ENCODE results near the gene DCAF7. TPM values are rescaled to one million over a fixed set of nuclear protein-coding genes. Genes with fewer than 3 reads are reported as not detected.

The DCAF7 gene
- polyA plus RNA-seq, 3 donors = 41.9 to 89.4 (median 58.1) TPM

DNA sequence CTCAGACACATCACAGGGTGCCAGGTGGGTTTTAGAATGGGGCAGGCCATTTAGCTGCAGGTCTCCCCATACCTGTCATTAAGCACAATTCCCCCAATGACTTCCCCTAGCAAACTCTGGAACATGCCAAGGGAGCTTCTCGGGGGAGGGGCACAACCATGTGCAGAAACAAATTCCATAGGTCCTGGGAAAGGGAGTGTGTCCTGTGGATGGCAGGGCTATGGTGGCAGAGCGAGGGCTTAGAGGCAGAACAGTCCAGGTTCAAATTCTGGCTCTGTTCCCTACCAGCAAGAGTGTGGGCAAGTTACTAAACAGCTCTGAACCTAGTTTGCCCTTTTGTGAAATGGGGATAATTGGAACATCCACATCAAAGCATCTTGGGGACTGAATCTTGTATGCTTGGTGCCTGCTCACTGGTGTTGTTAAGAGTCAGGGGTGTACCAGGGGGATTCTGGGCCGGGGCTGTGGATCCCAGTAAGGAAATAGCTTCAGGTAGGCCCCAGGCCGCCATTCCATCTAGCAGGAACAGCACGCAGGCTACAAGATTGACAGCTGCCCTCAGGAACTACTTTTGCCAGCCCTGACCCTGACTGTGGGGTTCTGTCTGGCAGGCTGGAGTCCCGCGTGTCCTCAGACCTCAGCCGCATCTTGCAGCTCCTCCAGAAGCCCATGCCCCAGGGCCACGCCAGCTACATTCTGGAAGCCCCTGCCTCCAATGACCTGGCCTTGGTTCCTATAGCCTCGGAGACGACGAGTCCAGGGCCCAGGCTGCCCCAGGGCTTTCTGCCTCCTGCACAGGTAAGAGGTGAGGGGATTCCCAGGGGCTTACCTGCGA lies 5.6 kb upstream of the DCAF7 start:
- H3K4me1 ChIP-seq (ENCODE audit: control insufficient read depth in 1 of 2, insufficient read depth in 2 of 2, low read length in 2 of 2) = peaks cover 9% of the 10 kb centered on the region in 2 donors
- H3K9me3 ChIP-seq (replicated peaks in 1 of 2; ENCODE audit: control insufficient read depth in 1 of 2, insufficient read depth in 1 of 2, low read length in 2 of 2) = no peaks in the 10 kb centered on the region
- Mint-ChIP-seq H3K27ac (no peak overlapping the region), H3K4me1 (peaks cover 8% of the 10 kb centered on the region), H3K4me3 (no peak overlapping the region), H3K36me3 (no peaks in the 10 kb centered on the region), H3K27me3 (ENCODE audit: low read depth in 3 of 3) (peaks cover 4 to 7% (median 7%) of the 10 kb centered on the region in 3 donors), H3K9me3 (peaks cover 0 to 2% (median 0%) of the 10 kb centered on the region in 7 donors)
- TF ChIP-seq, protein P1, sequence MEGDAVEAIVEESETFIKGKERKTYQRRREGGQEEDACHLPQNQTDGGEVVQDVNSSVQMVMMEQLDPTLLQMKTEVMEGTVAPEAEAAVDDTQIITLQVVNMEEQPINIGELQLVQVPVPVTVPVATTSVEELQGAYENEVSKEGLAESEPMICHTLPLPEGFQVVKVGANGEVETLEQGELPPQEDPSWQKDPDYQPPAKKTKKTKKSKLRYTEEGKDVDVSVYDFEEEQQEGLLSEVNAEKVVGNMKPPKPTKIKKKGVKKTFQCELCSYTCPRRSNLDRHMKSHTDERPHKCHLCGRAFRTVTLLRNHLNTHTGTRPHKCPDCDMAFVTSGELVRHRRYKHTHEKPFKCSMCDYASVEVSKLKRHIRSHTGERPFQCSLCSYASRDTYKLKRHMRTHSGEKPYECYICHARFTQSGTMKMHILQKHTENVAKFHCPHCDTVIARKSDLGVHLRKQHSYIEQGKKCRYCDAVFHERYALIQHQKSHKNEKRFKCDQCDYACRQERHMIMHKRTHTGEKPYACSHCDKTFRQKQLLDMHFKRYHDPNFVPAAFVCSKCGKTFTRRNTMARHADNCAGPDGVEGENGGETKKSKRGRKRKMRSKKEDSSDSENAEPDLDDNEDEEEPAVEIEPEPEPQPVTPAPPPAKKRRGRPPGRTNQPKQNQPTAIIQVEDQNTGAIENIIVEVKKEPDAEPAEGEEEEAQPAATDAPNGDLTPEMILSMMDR (IDR thresholded peaks at IDR 0.05) = no peak
- peak in 1 of 3 donors; percentile 3 for DNase-seq
- no peak overlapping the region for H3K9ac ChIP-seq (ENCODE audit: insufficient read depth, low read length, poor library complexity, severe bottlenecking)
- H2AFZ ChIP-seq (ENCODE audit: insufficient read depth, low read depth, low read length, poor library complexity, severe bottlenecking) = no peak overlapping the region
- H3K4me2 ChIP-seq (replicated peaks; ENCODE audit: extremely low read depth, low read length, poor library complexity, severe bottlenecking) = no peak overlapping the region
- peaks cover 9% of the 10 kb centered on the region for H3K79me2 ChIP-seq (ENCODE audit: insufficient read depth, low read length)
- H3K36me3 ChIP-seq (replicated peaks in 1 of 2; ENCODE audit: control insufficient read depth in 1 of 2, insufficient read depth in 2 of 2, low read length in 2 of 2) = no peaks in the 10 kb centered on the region
- H3K27ac ChIP-seq (ENCODE audit: low read depth in 1 of 2, low read length in 2 of 2) = no peak overlapping the region
- H3K27me3 ChIP-seq (ENCODE audit: control insufficient read depth in 2 of 2, insufficient read depth in 2 of 2, low read length in 2 of 2) = peaks cover 0 to 3% of the 10 kb centered on the region in 2 donors
- H4K20me1 ChIP-seq (ENCODE audit: insufficient read depth, low read length) = no peaks in the 10 kb centered on the region
- 93% methylated on average over 8 of the region's 13 CpGs for WGBS (ENCODE audit: insufficient coverage)
- intact Hi-C loops (cut with micrococcal nuclease) = loop anchor here (10.0 kb wide), 2 partner anchors 90 to 100 kb away; partner anchors contain the start of gene CYB561 (in 1 of the 2)
- no peak overlapping the region for H3K4me3 ChIP-seq (replicated peaks in 1 of 3; ENCODE audit: low read depth in 2 of 3, low read length in 3 of 3)

DNA sequence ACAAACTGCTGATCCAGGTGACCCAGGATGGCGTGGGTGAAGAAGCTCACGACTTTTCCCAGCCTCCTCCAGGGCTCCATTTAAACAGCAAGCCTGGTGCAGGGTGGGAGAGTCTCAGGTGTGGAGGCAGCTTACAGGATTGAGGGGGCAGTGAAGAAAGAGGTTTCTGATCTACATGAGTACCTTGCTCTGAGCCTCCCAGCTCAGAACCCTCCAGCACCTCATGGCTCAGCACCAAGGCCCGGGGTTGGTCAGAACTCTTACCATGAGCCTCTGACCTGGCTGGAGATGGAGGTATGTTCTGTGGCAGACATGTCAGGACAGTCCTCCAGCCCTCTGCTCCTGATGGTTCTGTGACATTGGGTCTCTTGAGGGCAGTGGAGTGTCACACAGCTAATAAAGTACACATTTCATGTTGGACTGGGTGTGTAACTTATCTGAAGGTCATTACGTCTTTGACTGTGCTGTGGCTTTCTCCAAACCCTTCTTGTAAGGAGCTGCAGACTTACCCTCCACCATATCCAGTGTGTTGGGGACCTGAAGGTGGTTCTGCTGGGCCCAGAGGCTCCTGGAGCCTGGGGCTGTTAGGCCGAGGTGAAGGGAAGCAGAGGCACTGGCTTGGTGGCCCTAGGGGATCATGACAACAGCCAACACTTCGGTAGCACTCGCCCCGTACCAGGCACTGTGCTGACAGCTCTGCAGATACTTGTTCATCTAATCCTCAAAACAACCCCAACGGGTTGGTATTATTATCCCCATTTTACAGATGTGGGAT lies 3.8 kb upstream of the DCAF7 start:
- peaks cover 0 to 6% (median 5%) of the 10 kb centered on the region in 3 donors for H3K27me3 Mint-ChIP-seq (ENCODE audit: low read depth in 3 of 3)

More for the DNA sequence above, 3.8 kb upstream of the DCAF7 start:
- H3K9me3 ChIP-seq (replicated peaks in 1 of 2; ENCODE audit: control insufficient read depth in 1 of 2, insufficient read depth in 1 of 2, low read length in 2 of 2) = no peaks in the 10 kb centered on the region
- no peak overlapping the region for H2AFZ ChIP-seq (ENCODE audit: insufficient read depth, low read depth, low read length, poor library complexity, severe bottlenecking)
- H4K20me1 ChIP-seq (ENCODE audit: insufficient read depth, low read length) = peaks cover 4% of the 10 kb centered on the region
- Mint-ChIP-seq H3K36me3 (no peaks in the 10 kb centered on the region), H3K4me3 (no peak overlapping the region), H3K27ac (no peak overlapping the region), H3K4me1 (peaks cover 15% of the 10 kb centered on the region), H3K9me3 (peaks cover 0 to 2% (median 0%) of the 10 kb centered on the region in 7 donors)
- no peak overlapping the region for H3K4me3 ChIP-seq (replicated peaks in 1 of 3; ENCODE audit: low read depth in 2 of 3, low read length in 3 of 3)
- H3K36me3 ChIP-seq (replicated peaks in 1 of 2; ENCODE audit: control insufficient read depth in 1 of 2, insufficient read depth in 2 of 2, low read length in 2 of 2) = no peaks in the 10 kb centered on the region
- WGBS (ENCODE audit: insufficient coverage) = 90% methylated on average over 1 of the region's 9 CpGs
- TF ChIP-seq, protein P1 (IDR thresholded peaks at IDR 0.05) = no peak
- H3K27me3 ChIP-seq (ENCODE audit: control insufficient read depth in 2 of 2, insufficient read depth in 2 of 2, low read length in 2 of 2) = no peaks in the 10 kb centered on the region
- no peak for DNase-seq
- intact Hi-C loops (cut with micrococcal nuclease) = loop anchor here (10.0 kb wide), 2 partner anchors 92 to 102 kb away; partner anchors contain the start of gene CYB561 (in 1 of the 2)
- no peak overlapping the region for H3K27ac ChIP-seq (ENCODE audit: low read depth in 1 of 2, low read length in 2 of 2)
- H3K9ac ChIP-seq (ENCODE audit: insufficient read depth, low read length, poor library complexity, severe bottlenecking) = no peak overlapping the region
- no peak overlapping the region for H3K4me2 ChIP-seq (replicated peaks; ENCODE audit: extremely low read depth, low read length, poor library complexity, severe bottlenecking)
- H3K79me2 ChIP-seq (ENCODE audit: insufficient read depth, low read length) = peaks cover 21% of the 10 kb centered on the region
- H3K4me1 ChIP-seq (ENCODE audit: control insufficient read depth in 1 of 2, insufficient read depth in 2 of 2, low read length in 2 of 2) = peaks cover 14 to 19% of the 10 kb centered on the region in 2 donors

Data from CD14-positive monocyte (primary cell).